HepG2 (cell line): ENCODE measurements around the gene RBM44. TPM values are rescaled to one million over a fixed set of nuclear protein-coding genes. Genes with fewer than 3 reads are reported as not detected.

ENCODE experiments used
- CHD2 ChIP-seq: IDR thresholded peaks from 2 replicates; pipeline ENCODE4 v1.6.1; 2011; ENCODE audit warnings: low read depth, low read length, improper control_type of control experiment
- HNF4A ChIP-seq: sonication (generic); formaldehyde crosslinking; IDR thresholded peaks from 2 replicates; pipeline ENCODE4 v1.4.0; 2020; ENCODE audit warnings: missing genetic modification reagents
- HNRNPLL ChIP-seq: fragments of 200-400 bp; formaldehyde crosslinking; IDR thresholded peaks from 2 replicates; pipeline ENCODE4 v1.6.1; 2017; ENCODE audit warnings: mild to moderate bottlenecking, low read depth, low read length; ENCODE audit not compliant: poor library complexity, severe bottlenecking
- IKZF4 ChIP-seq: sonication (generic); formaldehyde crosslinking; IDR thresholded peaks from 2 replicates; pipeline ENCODE4 v1.5.1; 2020; ENCODE audit warnings: borderline replicate concordance, mild to moderate bottlenecking, low read depth, missing genetic modification reagents; ENCODE audit errors: not compliant biosample characterization
- JDP2 ChIP-seq: sonication (generic); formaldehyde crosslinking; IDR thresholded peaks from 2 replicates; pipeline ENCODE4 v1.8.1; 2022; ENCODE audit warnings: missing genetic modification reagents, borderline replicate concordance
- KMT2B ChIP-seq: IDR thresholded peaks from 2 replicates; pipeline ENCODE4 v1.6.1; 2016; ENCODE audit warnings: missing genetic modification reagents, missing compliant biosample characterization
- NFIC ChIP-seq: IDR thresholded peaks from 2 replicates; pipeline ENCODE4 v1.6.1; 2012; ENCODE audit warnings: mild to moderate bottlenecking, low read length, inconsistent platforms
- SALL2 ChIP-seq: sonication (generic); formaldehyde crosslinking; IDR thresholded peaks from 2 replicates; pipeline ENCODE4 v1.8.1; 2023; ENCODE audit warnings: mild to moderate bottlenecking, missing genetic modification reagents, inconsistent platforms
- ZBTB7A ChIP-seq: sonication (generic); formaldehyde crosslinking; IDR thresholded peaks from 2 replicates; pipeline ENCODE4 v1.8.0; 2022; ENCODE audit warnings: mild to moderate bottlenecking, missing genetic modification reagents
- ZBTB7B ChIP-seq: sonication (generic); formaldehyde crosslinking; IDR thresholded peaks from 2 replicates; pipeline ENCODE4 v1.4.0; 2020; ENCODE audit warnings: missing genetic modification reagents
- ZFP36L2 ChIP-seq: sonication (generic); formaldehyde crosslinking; IDR thresholded peaks from 2 replicates; pipeline ENCODE4 v1.4.0; 2020; ENCODE audit warnings: missing genetic modification reagents
- ZFY ChIP-seq: sonication (generic); formaldehyde crosslinking; IDR thresholded peaks from 2 replicates; pipeline ENCODE4 v1.4.0; 2020; ENCODE audit warnings: missing genetic modification reagents
- ZNF326 ChIP-seq: sonication (generic); formaldehyde crosslinking; IDR thresholded peaks from 2 replicates; pipeline ENCODE4 v1.4.0; 2020; ENCODE audit warnings: missing genetic modification reagents, borderline replicate concordance
- ZNF615 ChIP-seq: sonication (generic); formaldehyde crosslinking; IDR thresholded peaks from 2 replicates; pipeline ENCODE4 v1.5.0; 2020; ENCODE audit warnings: mild to moderate bottlenecking, missing genetic modification reagents, borderline replicate concordance
- ZSCAN20 ChIP-seq: sonication (generic); formaldehyde crosslinking; IDR thresholded peaks from 2 replicates; pipeline ENCODE4 v1.4.0; 2020; ENCODE audit warnings: missing genetic modification reagents, mild to moderate bottlenecking, borderline replicate concordance
- polyA plus RNA-seq, 8 experiments: library from polyadenylated mRNA; depleted of rRNA in 3 of 8; stranded (reverse) in 7 of 8; unstranded in 1 of 8; fragments of >200 nt; fragmentation: Illumina TruSeq in 4 of 8; extraction: Trizol in 4 of 8; gene quantifications; 2 replicates each; pipeline versions ENCODE4 v1.2.1 to v1.2.3, GENCODE V29; 2011 to 2016; ENCODE audit warnings: low read depth in 4 of 8, missing spikeins in 1 of 8, mixed read lengths in 1 of 8; ENCODE audit not compliant: insufficient read depth in 1 of 8
- total RNA-seq, 5 experiments: library from RNA; depleted of rRNA; stranded (reverse); fragments of >200 nt; fragmentation: Illumina TruSeq; extraction: Trizol; gene quantifications; 2 replicates each; pipeline ENCODE4 v1.2.3, GENCODE V29; 2016; ENCODE audit warnings: low read depth in 1 of 5
- TF ChIP-seq, protein P1 (sequence below): sonication (generic); formaldehyde crosslinking; IDR thresholded peaks from 2 replicates; pipeline ENCODE4 v1.4.0; 2020; ENCODE audit warnings: mild to moderate bottlenecking, missing genetic modification reagents
- TF ChIP-seq, protein P2 (sequence below): sonication (generic); formaldehyde crosslinking; IDR thresholded peaks from 2 replicates; pipeline ENCODE4 v1.8.1; 2023; ENCODE audit warnings: mild to moderate bottlenecking, moderate library complexity, missing genetic modification reagents
- TF ChIP-seq, protein P3 (sequence below): sonication (generic); formaldehyde crosslinking; IDR thresholded peaks from 2 replicates; pipeline ENCODE4 v1.4.0; 2020; ENCODE audit warnings: missing genetic modification reagents, borderline replicate concordance
- TF ChIP-seq, protein P4 (sequence below): sonication (generic); formaldehyde crosslinking; conservative IDR thresholded peaks from 2 replicates; pipeline ENCODE4 v1.8.0; 2022; ENCODE audit warnings: mild to moderate bottlenecking, moderate library complexity, missing genetic modification reagents

Gene RBM44
- total and polyA plus RNA-seq, 2 of the 13 experiments (the other 11 are each of a cell fraction or from before 2014, with no cell fraction given), result 0.13 to 0.50 TPM

DNA sequence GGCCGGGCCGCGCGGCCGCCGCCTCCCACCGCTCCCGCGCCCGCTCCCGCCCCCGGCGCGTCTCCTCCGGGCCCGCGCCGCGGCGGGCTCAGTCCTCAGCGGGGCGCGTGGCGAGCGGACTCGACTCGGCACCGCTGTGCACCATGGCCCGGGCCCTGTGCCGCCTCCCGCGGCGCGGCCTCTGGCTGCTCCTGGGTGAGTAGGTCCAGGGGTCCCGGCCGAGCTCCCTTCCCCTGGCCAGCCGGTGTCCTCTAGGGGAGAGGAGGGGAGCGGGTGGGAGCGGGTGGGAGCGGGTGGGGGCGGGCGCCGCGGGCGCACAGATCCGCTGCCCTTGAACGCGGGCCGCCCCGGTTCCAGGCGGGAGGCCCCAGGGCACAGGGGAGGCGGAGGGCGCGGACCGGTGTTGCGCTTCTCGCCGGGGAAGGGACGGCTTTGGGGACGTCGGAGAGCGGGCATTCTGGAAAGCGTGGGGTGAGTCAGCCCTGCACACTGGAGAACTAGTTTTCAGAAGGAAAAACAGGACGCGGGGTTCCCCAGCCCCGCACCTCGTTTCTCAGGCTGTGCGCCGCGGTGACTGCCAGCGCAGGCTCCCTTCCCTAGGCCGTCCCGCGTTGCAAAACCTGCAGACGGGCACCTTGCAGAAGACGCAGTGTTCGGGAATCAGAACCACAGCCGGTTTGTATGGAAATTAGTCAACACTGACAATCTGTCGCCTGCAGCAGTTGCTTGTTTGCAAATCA lies 61.1 kb downstream of the RBM44 start, which contains the start of gene RAMP1 (continued):
- TF ChIP-seq, protein P1, sequence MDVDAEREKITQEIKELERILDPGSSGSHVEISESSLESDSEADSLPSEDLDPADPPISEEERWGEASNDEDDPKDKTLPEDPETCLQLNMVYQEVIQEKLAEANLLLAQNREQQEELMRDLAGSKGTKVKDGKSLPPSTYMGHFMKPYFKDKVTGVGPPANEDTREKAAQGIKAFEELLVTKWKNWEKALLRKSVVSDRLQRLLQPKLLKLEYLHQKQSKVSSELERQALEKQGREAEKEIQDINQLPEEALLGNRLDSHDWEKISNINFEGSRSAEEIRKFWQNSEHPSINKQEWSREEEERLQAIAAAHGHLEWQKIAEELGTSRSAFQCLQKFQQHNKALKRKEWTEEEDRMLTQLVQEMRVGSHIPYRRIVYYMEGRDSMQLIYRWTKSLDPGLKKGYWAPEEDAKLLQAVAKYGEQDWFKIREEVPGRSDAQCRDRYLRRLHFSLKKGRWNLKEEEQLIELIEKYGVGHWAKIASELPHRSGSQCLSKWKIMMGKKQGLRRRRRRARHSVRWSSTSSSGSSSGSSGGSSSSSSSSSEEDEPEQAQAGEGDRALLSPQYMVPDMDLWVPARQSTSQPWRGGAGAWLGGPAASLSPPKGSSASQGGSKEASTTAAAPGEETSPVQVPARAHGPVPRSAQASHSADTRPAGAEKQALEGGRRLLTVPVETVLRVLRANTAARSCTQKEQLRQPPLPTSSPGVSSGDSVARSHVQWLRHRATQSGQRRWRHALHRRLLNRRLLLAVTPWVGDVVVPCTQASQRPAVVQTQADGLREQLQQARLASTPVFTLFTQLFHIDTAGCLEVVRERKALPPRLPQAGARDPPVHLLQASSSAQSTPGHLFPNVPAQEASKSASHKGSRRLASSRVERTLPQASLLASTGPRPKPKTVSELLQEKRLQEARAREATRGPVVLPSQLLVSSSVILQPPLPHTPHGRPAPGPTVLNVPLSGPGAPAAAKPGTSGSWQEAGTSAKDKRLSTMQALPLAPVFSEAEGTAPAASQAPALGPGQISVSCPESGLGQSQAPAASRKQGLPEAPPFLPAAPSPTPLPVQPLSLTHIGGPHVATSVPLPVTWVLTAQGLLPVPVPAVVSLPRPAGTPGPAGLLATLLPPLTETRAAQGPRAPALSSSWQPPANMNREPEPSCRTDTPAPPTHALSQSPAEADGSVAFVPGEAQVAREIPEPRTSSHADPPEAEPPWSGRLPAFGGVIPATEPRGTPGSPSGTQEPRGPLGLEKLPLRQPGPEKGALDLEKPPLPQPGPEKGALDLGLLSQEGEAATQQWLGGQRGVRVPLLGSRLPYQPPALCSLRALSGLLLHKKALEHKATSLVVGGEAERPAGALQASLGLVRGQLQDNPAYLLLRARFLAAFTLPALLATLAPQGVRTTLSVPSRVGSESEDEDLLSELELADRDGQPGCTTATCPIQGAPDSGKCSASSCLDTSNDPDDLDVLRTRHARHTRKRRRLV (CRISPR knock-in tag), result 0 out of 2 replicates have a peak, but pooled peaks have one; percentile 40
- TF ChIP-seq CHD2 (no peak), NFIC (no peak), ZFY (CRISPR knock-in tag) (peak; percentile 10; the same call in 1 of the 2 replicates), ZBTB7B (CRISPR knock-in tag) (0 out of 2 replicates have a peak, but pooled peaks have one; percentile 27), KMT2B (CRISPR knock-in tag) (no peak), SALL2 (CRISPR knock-in tag) (no peak), ZSCAN20 (CRISPR knock-in tag) (no peak), JDP2 (no peak), ZNF326 (CRISPR knock-in tag) (no peak), HNRNPLL (peak; percentile 49), ZFP36L2 (CRISPR knock-in tag) (no peak), ZBTB7A (CRISPR knock-in tag) (no peak), ZNF615 (CRISPR knock-in tag) (no peak), HNF4A (CRISPR knock-in tag) (no peak), IKZF4 (no peak)
- TF ChIP-seq, protein P2, sequence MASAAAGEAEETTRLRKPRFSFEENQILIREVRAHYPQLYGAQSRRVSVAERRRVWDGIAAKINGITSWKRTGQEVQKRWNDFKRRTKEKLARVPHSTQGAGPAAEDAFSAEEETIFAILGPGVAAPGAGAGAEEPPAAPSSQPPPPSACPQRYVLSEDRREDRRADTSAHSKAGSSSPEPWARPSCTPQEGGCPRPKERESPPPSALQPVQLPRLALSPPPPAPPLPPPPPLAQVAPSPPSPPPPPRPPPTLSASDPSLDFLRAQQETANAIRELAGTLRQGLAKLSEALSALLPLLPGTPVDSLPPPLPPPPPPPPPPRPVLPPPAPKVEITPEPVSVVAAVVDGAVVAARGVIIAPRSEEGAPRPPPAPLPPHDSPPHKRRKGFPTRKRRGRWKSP (CRISPR knock-in tag), result 0 out of 2 replicates have a peak, but pooled peaks have one; percentile 39
- TF ChIP-seq, protein P3, sequence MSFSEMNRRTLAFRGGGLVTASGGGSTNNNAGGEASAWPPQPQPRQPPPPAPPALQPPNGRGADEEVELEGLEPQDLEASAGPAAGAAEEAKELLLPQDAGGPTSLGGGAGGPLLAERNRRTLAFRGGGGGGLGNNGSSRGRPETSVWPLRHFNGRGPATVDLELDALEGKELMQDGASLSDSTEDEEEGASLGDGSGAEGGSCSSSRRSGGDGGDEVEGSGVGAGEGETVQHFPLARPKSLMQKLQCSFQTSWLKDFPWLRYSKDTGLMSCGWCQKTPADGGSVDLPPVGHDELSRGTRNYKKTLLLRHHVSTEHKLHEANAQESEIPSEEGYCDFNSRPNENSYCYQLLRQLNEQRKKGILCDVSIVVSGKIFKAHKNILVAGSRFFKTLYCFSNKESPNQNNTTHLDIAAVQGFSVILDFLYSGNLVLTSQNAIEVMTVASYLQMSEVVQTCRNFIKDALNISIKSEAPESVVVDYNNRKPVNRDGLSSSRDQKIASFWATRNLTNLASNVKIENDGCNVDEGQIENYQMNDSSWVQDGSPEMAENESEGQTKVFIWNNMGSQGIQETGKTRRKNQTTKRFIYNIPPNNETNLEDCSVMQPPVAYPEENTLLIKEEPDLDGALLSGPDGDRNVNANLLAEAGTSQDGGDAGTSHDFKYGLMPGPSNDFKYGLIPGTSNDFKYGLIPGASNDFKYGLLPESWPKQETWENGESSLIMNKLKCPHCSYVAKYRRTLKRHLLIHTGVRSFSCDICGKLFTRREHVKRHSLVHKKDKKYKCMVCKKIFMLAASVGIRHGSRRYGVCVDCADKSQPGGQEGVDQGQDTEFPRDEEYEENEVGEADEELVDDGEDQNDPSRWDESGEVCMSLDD (CRISPR knock-in tag), result no peak; the same call in 1 of the 2 replicates
- TF ChIP-seq, protein P4, sequence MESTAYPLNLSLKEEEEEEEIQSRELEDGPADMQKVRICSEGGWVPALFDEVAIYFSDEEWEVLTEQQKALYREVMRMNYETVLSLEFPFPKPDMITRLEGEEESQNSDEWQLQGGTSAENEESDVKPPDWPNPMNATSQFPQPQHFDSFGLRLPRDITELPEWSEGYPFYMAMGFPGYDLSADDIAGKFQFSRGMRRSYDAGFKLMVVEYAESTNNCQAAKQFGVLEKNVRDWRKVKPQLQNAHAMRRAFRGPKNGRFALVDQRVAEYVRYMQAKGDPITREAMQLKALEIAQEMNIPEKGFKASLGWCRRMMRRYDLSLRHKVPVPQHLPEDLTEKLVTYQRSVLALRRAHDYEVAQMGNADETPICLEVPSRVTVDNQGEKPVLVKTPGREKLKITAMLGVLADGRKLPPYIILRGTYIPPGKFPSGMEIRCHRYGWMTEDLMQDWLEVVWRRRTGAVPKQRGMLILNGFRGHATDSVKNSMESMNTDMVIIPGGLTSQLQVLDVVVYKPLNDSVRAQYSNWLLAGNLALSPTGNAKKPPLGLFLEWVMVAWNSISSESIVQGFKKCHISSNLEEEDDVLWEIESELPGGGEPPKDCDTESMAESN (CRISPR knock-in tag), result no peak
